K562 (cell line): ENCODE results near the gene TESK1. TPM values are rescaled to one million over a fixed set of nuclear protein-coding genes. Genes with fewer than 3 reads are reported as not detected.

ENCODE experiments used
- ATAC-seq: fragments of 200-7000 bp; cut with Tn5 transposase; 3 replicates; pipeline ENCODE4 v1.9.1; 2020; ENCODE audit warnings: moderate library complexity
- BruUV-seq: library from RNA; stranded (reverse); fragments of 400-500 nt; replicated peaks from 2 replicates; lab custom pipeline; 2021; lab: Mats Ljungman, UMichigan
- CTCF ChIA-PET: fragments of 300-600 bp; formaldehyde crosslinking; extraction: SDS; loops from one replicate; lab custom pipeline; 2021; ENCODE audit warnings: low intra/inter-chr PET ratio; lab: Yijun Ruan, JAX
- POLR2A ChIA-PET: fragments of 300-600, 350-650 bp; sonication (Branson Sonifier 250); formaldehyde crosslinking; extraction: SDS; loops from one replicate; lab custom pipeline; 2021; ENCODE audit warnings: antibody characterized with exemption, inconsistent platforms; lab: Yijun Ruan, JAX
- DNase-seq, 4 experiments: peaks; one replicate each; pipeline versions ENCODE4 v3.0.0 to v3.0.0-alpha.2; 2011 to 2018; ENCODE audit warnings: low spot score in 3 of 4, mixed read lengths in 3 of 4; ENCODE audit errors: extremely low read depth in 1 of 4
- FAIRE-seq: peaks from 2 replicates; lab custom pipeline; 2011; peaks lifted over from hg19 to GRCh38; lab: Jason Lieb, UNC
- H2AFZ ChIP-seq: 2 replicates; pipeline ENCODE4 v1.6.0; 2011; ENCODE audit warnings: low read depth, low read length, control low read depth, inconsistent platforms
- H3K27ac ChIP-seq: fragments of 200-600 bp; 3 replicates; pipeline ENCODE4 v1.8.0; 2011; ENCODE audit warnings: low read depth, mild to moderate bottlenecking, control low read depth, inconsistent platforms, low read length, moderate library complexity, mixed read lengths; ENCODE audit errors: extremely low read depth
- H3K27me3 ChIP-seq, 2 experiments: fragments of 300-600 bp in 1 of 2; 2 replicates in 1 of 2; 3 replicates in 1 of 2; pipeline versions ENCODE4 v1.6.0 to v1.8.0; 2011; ENCODE audit warnings: inconsistent platforms in 2 of 2, low read length in 2 of 2, mild to moderate bottlenecking in 1 of 2, mixed read lengths in 1 of 2, moderate library complexity in 1 of 2; ENCODE audit not compliant: control insufficient read depth in 2 of 2, insufficient read depth in 2 of 2
- H3K36me3 ChIP-seq: fragments of 300-600 bp; 3 replicates; pipeline ENCODE4 v1.8.0; 2011; ENCODE audit warnings: mild to moderate bottlenecking, low read length, inconsistent platforms; ENCODE audit not compliant: control insufficient read depth, insufficient read depth
- H3K4me1 ChIP-seq, 2 experiments: fragments of 200-600 bp in 1 of 2; replicated peaks in 1 of 2; 2 replicates in 1 of 2; 3 replicates in 1 of 2; pipeline versions ENCODE4 v1.5.1 to v1.8.0; 2011; ENCODE audit warnings: inconsistent platforms in 2 of 2, low read length in 2 of 2, mild to moderate bottlenecking in 1 of 2, mixed read lengths in 1 of 2, moderate library complexity in 1 of 2; ENCODE audit not compliant: control insufficient read depth in 2 of 2, insufficient read depth in 2 of 2
- H3K4me2 ChIP-seq: 2 replicates; pipeline ENCODE4 v1.6.1; 2011; ENCODE audit warnings: low read length, control low read depth, inconsistent platforms, mixed read lengths; ENCODE audit not compliant: insufficient read depth
- H3K4me3 ChIP-seq: fragments of 200-600 bp; sonication (generic), shearing (Covaris generic); 2 replicates; pipeline ENCODE4 v1.5.1; 2016; ENCODE audit warnings: control low read depth, inconsistent platforms
- H3K79me2 ChIP-seq: fragments of 200-600 bp; 3 replicates; pipeline ENCODE4 v1.8.0; 2011; ENCODE audit warnings: low read length, inconsistent platforms; ENCODE audit not compliant: control insufficient read depth, insufficient read depth
- H3K9ac ChIP-seq, 2 experiments: 2 replicates each; pipeline versions ENCODE4 v1.6.0 to v1.6.1; 2011; ENCODE audit warnings: low read depth in 2 of 2, low read length in 2 of 2, control low read depth in 1 of 2, inconsistent platforms in 1 of 2, mild to moderate bottlenecking in 1 of 2, mixed read lengths in 1 of 2; ENCODE audit not compliant: insufficient read depth in 1 of 2
- H3K9me1 ChIP-seq: one replicate; pipeline ENCODE4 v1.6.0; 2011; ENCODE audit warnings: inconsistent platforms, mild to moderate bottlenecking, low read length, moderate library complexity; ENCODE audit not compliant: control insufficient read depth, insufficient read depth
- H3K9me3 ChIP-seq: replicated peaks from 2 replicates; pipeline ENCODE4 v1.5.1; 2011; ENCODE audit warnings: low read depth, low read length, inconsistent platforms; ENCODE audit not compliant: control insufficient read depth, insufficient read depth
- H4K20me1 ChIP-seq: replicated peaks from 2 replicates; pipeline ENCODE4 v1.6.1; 2011; ENCODE audit warnings: low read length, inconsistent platforms, mixed read lengths; ENCODE audit not compliant: control insufficient read depth, insufficient read depth
- C11orf30 ChIP-seq: fragments of 450-650 bp; IDR thresholded peaks from 2 replicates; pipeline ENCODE4 v1.6.1; 2016; ENCODE audit warnings: low read depth, mild to moderate bottlenecking
- L3MBTL2 ChIP-seq: fragments of 450-650 bp; IDR thresholded peaks from 2 replicates; pipeline ENCODE4 v1.6.1; 2016; ENCODE audit warnings: mild to moderate bottlenecking, moderate library complexity
- MAFG ChIP-seq: fragments of 450-650 bp; conservative IDR thresholded peaks from 2 replicates; pipeline ENCODE4 v1.6.1; 2016; ENCODE audit warnings: missing genetic modification characterization, missing compliant biosample characterization
- SIX5 ChIP-seq, 2 experiments: IDR thresholded peaks; 2 replicates each; pipeline ENCODE4 v1.6.1; 2011; ENCODE audit warnings: low read length in 2 of 2, borderline replicate concordance in 1 of 2, low read depth in 1 of 2, mild to moderate bottlenecking in 1 of 2, moderate library complexity in 1 of 2; ENCODE audit not compliant: insufficient read depth in 1 of 2
- ZNF146 ChIP-seq: IDR thresholded peaks from one replicate; pipeline ENCODE4 v1.6.1; 2018; ENCODE audit warnings: missing compliant biosample characterization; ENCODE audit not compliant: unreplicated experiment
- WGBS: fragments of 100-300 bp; shearing (Covaris generic); methylation state at CpG from one replicate; pipeline ENCODE4 v1.1.6; 2016; ENCODE audit warnings: low coverage, mixed read lengths; ENCODE audit not compliant: insufficient coverage; ENCODE audit errors: missing lambda C conversion rate; 5-methylcytosine and 5-hydroxymethylcytosine counted together
- in situ Hi-C: fragments of 300-500 bp; cut with MboI; formaldehyde crosslinking; loops from 4 replicates; pipeline ENCODE4 v1.15.0; 2018; ENCODE audit warnings: inconsistent platforms, mixed read lengths
- intact Hi-C: fragments of 100-400 bp; cut with micrococcal nuclease; formaldehyde crosslinking; loops from 2 replicates; pipeline ENCODE4 v1.14.2; 2022
- polyA plus RNA-seq, 8 experiments: library from polyadenylated mRNA; depleted of rRNA in 4 of 8; stranded (reverse) in 5 of 8; unstranded in 3 of 8; fragments of >200 nt; fragmentation: Nextera tagmentation in 2 of 8; fragmentation: Illumina TruSeq in 1 of 8; extraction: Ambion mirVana in 2 of 8; extraction: Trizol in 1 of 8; gene quantifications; 2 replicates each; pipeline versions ENCODE4 v1.2.1 to v1.2.3, GENCODE V29; 2011 to 2014; ENCODE audit warnings: inconsistent platforms in 1 of 8, missing spikeins in 1 of 8
- total RNA-seq, 7 experiments: library from RNA; depleted of rRNA in 6 of 7; stranded (reverse); fragments of >200 nt in 6 of 7; fragmentation: Illumina TruSeq in 2 of 7; extraction: Trizol in 2 of 7; gene quantifications; 2 replicates each; pipeline versions ENCODE4 v1.2.1 to v1.2.3, GENCODE V29; 2011 to 2021; ENCODE audit warnings: low replicate concordance in 1 of 7
- TF ChIP-seq, protein P1 (sequence below): fragments of 450-650 bp; IDR thresholded peaks from one replicate; pipeline ENCODE4 v1.6.1; 2018; ENCODE audit warnings: mild to moderate bottlenecking, moderate library complexity; ENCODE audit not compliant: partially characterized antibody

Gene TESK1
- total and polyA plus RNA-seq, 9 of the 15 experiments (the other 6 are each of a cell fraction or from before 2014, with no cell fraction given), result 0.07 to 10.4 (median 4.1) TPM

DNA sequence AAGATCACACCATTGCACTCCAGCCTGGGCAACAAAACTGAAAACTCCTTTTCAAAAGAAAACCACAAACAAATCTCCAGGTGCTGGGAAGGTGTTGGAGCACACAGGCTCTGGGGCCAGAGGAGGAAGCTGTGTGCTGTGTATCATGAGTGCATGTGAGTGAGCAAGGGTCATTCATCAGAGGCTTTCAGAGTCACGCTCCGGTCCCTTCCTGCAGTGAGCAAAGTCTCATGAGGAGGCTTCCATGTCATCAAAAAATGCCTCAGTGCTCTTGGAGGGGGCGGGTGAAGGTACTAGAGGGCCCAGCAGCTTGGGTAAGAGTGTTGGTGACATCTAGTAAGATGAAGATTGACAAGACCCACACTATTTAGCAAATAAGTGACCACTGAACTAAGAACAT, 48.3 kb upstream of the TESK1 start:
- no TSS peak for BruUV-seq
- intact Hi-C loops, result no loop called here
- in situ Hi-C loops, result loop anchor here (10.0 to 25.0 kb wide), 2 partner anchors 282 to 669 kb away; a partner anchor contains a TSS

More for the DNA sequence above, 48.3 kb upstream of the TESK1 start:
- no peak for ATAC-seq
- Histone ChIP-seq H3K36me3 (peaks cover 21% of the 10 kb centered on the region; the same call in 1 of the 3 replicates), H3K9ac (no peak overlapping the region), H3K27me3 (no peaks in the 10 kb centered on the region), H2AFZ (no peak overlapping the region), H4K20me1 (no peaks in the 10 kb centered on the region), H3K9me1 (no peaks in the 10 kb centered on the region), H3K27ac (no peak overlapping the region), H3K9me3 (no peaks in the 10 kb centered on the region), H3K79me2 (no peaks in the 10 kb centered on the region), H3K4me2 (no peak overlapping the region), H3K4me1 (peaks cover 0 to 3% of the 10 kb centered on the region in 2 experiments; a peak in 3 of 5 replicates), H3K4me3 (no peak overlapping the region)
- ChIA-PET CTCF (no interaction called here), POLR2A (interaction anchor here (0.7 kb wide), 1 partner anchor 187 kb away, joined by 3 read pairs; no protein-coding TSS in a partner anchor)
- TF ChIP-seq, protein P1, sequence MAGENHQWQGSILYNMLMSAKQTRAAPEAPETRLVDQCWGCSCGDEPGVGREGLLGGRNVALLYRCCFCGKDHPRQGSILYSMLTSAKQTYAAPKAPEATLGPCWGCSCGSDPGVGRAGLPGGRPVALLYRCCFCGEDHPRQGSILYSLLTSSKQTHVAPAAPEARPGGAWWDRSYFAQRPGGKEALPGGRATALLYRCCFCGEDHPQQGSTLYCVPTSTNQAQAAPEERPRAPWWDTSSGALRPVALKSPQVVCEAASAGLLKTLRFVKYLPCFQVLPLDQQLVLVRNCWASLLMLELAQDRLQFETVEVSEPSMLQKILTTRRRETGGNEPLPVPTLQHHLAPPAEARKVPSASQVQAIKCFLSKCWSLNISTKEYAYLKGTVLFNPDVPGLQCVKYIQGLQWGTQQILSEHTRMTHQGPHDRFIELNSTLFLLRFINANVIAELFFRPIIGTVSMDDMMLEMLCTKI, result no peak
- TF ChIP-seq MAFG (tag), result no peak
- TF ChIP-seq L3MBTL2, result no peak
- no peak for TF ChIP-seq C11orf30
- TF ChIP-seq SIX5 (IDR thresholded peaks at IDR 0.05; ENCODE audit: borderline replicate concordance in 1 of 2, insufficient read depth in 1 of 2, low read depth in 1 of 2, low read length in 2 of 2), result no peak
- TF ChIP-seq ZNF146 (CRISPR knock-in tag), result no peak
- DNase-seq, result no peak
- 78% methylated on average over 3 of the region's 3 CpGs for WGBS
- no peak for FAIRE-seq
